Retinal pigment epithelial cell (primary cell): ENCODE measurements around the gene UST.

ENCODE experiments used
- DNase-seq: peaks from one replicate; pipeline ENCODE4 v3.0.0-alpha.2; 2010; ENCODE audit warnings: low read depth
- H3K4me3 ChIP-seq: 2 replicates; pipeline ENCODE4 v1.5.1; 2011; ENCODE audit warnings: mild to moderate bottlenecking, low read length, control low read depth, moderate library complexity
- TF ChIP-seq, protein P1 (sequence below): conservative IDR thresholded peaks from 2 replicates; pipeline ENCODE4 v1.5.1; 2011; ENCODE audit warnings: low read depth, low read length, control low read depth, inconsistent platforms

Gene UST

GRCh38 chr6:148885925-148886845 is 139.4 kb downstream of the UST start:
- TF ChIP-seq, protein P1, sequence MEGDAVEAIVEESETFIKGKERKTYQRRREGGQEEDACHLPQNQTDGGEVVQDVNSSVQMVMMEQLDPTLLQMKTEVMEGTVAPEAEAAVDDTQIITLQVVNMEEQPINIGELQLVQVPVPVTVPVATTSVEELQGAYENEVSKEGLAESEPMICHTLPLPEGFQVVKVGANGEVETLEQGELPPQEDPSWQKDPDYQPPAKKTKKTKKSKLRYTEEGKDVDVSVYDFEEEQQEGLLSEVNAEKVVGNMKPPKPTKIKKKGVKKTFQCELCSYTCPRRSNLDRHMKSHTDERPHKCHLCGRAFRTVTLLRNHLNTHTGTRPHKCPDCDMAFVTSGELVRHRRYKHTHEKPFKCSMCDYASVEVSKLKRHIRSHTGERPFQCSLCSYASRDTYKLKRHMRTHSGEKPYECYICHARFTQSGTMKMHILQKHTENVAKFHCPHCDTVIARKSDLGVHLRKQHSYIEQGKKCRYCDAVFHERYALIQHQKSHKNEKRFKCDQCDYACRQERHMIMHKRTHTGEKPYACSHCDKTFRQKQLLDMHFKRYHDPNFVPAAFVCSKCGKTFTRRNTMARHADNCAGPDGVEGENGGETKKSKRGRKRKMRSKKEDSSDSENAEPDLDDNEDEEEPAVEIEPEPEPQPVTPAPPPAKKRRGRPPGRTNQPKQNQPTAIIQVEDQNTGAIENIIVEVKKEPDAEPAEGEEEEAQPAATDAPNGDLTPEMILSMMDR: no peak
- no peak for DNase-seq
- H3K4me3 ChIP-seq: no peak overlapping the region

DNA sequence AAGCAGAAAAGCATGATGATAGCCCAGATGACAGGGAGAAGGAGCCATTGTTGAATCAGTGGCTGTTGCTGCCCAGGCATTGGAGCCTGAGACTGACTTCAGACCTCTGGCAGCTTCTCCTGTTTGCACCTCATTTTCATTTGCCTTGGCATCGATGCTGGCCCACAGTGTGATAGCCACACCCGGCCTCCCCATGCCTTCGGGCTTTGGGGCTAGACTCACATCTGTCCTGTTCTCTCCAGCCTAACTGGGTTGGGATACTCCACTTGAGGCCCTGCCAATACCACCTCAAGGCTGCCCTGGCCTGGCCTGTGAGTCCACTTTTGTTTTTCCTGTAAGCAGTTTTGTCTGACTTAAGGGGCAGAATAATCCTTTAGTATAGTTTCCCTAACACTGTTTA is 140.4 kb downstream of the UST start:
- TF ChIP-seq, protein P1: no peak
- H3K4me3 ChIP-seq: no peak overlapping the region
- DNase-seq: no peak

DNA sequence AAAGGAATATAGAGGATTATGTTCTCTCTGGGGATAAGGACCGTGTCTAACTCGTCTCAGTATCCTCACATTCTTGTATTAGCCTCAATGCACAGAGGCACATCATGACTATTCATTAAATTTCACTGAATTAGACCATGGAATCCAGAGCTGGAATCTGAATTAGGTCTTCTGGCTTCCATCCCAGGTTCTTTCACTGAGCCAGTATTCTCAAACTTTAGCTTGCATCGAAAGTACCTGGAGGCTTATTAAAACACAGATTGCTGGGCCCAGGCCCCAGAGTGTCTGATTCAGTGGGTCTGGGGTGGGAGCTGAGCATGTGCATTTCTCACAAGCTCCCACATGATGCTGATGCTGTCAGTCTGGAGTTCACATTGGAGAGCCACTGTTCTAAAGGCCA is 142.0 kb downstream of the UST start:
- DNase-seq: no peak
- no peak overlapping the region for H3K4me3 ChIP-seq
- TF ChIP-seq, protein P1: no peak

- TF ChIP-seq, protein P1: no peak
- no peak overlapping the region for H3K4me3 ChIP-seq
- DNase-seq: no peak
Observed at GRCh38 chr6:148890096-148890495, 143.3 kb downstream of the UST start.

DNA sequence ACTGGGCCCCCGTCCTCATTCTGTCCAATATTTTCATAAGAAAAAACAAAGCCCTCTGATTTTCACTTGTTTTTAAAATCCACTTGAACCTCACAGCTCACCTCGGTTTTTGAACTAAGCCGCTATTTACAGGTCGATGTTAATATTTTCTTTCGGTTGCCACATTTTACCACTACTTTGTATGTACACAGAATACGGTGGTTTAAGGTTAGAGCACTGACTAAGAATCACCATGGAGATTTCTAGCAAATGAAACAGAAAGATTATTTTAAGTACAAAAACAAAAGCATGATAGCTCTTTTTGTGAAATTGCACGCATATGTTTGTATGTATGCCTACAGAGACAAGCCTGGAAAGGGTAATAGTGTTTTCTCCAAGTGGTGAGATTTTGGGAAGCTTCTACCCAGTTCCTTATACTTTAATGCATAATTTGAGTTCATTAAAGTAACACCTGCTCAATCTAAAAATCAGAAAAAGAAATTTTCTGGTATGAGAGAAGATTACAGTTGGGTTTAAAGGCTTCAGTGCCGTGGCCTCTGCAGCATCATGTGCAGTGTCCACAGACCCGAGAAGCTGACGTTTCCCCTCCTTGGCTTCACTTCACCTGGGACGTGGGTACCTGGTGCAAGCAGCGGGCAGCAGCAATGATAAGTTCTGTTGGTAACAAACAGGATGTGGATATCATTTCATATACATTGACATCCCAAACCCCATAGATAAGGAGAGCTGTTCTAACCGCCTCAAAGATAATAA is 144.0 kb downstream of the UST start:
- H3K4me3 ChIP-seq: no peak overlapping the region
- no peak for DNase-seq
- TF ChIP-seq, protein P1: no peak

DNA sequence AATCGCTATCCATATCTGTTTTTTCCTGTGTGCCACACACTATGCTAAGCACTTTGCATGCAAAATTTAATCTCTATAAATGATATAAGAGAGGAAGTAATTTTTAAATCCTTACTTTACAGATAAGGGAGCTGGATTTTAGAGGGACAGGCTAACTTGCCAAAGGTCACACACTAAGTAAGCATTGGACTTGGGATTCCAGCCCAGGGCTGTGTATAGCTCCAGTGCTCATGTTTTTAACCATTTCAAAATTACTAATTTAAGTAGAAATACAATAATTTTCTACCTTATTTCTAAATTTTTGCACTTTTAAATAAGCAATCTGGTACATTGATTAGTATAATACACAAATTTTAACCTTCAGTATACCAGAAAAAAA is 144.6 kb downstream of the UST start:
- no peak overlapping the region for H3K4me3 ChIP-seq
- TF ChIP-seq, protein P1: no peak
- DNase-seq: no peak
